Ammon's horn (tissue), 1 donor: ENCODE results near the gene VILL.
"Not testable (repeated sequence)": the region's sequence is repeated elsewhere in the genome, so short reads cannot be mapped to it uniquely, and the experiment has no call there.

Experiments
- DNase-seq: peaks from one replicate; pipeline ENCODE4 v3.0.0-alpha.2; 2016; ENCODE audit warnings: low spot score

Gene VILL

DNA sequence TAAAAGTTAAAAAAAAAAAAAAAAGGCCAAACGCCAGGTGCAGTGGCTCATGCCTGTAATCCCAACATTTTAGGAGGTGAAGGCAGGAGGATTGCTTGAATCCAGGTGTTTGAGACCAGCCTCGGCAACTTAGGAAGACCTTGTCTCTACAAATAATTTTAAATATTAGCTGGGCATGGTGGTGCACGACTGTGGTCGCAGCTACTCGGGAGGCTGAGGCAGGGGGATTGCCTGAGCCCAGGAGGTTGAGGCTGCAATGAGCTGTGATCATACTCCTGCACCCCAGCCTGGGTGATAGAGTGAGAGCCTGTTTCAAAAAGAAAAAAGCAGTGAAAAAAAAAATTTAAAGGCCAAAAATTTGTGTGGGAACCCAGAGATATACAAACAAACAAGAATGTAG, 45.7 kb downstream of the VILL start:
- DNase-seq, result no peak

DNA sequence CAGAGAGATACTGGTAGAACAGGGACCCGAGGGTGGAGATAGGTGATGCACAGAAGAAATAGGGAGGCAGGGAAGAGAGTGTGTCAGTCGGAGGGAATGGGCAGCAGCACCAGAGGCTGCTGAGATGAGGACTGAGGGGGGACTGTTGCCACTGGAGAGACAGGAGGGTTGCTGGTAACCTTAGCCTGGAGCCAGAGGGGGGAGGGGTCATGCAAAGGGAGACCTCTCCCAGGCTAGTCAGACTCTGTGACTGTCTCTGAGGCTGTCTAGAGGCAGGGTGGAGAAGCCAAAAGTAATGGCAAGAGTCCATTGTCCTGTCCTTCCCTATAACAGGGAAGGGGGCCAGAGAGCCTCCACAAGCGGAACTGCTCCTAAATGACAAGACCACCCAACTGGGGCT, 46.3 kb downstream of the VILL start:
- DNase-seq, result no peak

DNA sequence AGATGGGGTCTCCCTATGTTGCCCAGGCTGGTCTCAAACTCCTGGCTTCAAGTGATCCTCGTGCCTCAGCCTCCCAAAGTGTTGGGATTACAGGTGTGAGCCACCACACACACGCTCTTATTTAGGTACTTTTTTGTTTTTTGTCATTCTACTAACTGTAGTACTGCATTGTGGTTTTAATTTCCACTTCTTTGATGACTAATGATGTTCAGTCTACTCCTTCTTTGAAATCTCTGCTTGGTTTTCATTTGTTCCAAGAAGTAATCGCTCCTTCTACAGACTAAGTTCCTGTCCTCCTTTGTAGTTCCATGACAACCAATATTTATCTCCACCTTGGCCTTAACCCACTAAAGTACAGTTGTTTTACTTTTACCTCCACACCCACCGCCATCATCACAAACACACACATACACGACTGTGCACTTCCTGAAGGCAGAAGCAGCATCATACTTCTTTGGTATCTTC, 47.9 kb downstream of the VILL start:
- DNase-seq, result no peak

DNA sequence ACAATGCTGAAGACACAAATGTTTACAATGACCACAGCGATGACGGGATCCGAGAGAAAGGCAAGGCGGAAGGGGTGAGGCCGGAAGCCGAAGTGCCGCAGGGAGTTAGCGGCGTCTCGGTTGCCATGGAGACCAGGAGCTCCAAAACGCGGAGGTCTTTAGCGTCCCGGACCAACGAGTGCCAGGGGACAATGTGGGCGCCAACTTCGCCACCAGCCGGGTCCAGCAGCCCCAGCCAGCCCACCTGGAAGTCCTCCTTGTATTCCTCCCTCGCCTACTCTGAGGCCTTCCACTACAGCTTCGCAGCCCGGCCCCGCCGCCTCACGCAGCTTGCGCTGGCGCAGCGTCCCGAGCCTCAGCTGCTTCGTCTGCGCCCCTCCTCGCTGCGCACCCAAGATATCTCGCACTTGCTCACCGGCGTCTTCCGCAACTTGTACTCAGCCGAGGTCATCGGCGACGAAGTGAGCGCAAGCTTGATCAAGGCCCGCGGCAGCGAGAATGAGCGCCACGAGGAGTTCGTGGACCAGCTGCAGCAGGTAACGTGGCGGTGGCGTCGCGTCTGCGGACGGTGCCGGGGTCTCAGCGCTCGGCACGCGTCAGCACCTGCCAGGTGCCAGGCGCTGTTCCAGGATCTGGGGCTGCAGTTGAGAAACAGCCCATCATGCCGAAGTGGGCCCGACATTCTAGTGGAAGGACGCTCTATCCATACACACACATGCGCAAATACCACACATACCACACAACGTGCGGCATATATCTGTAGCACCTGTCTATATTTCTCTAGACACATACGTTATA, 48.7 kb downstream of the VILL start, which contains the start of gene DLEC1:
TSS of gene DLEC1 (plus strand) at position 108 of the 798 bp plus-strand sequence. CDS start at position 126, 18 bp downstream.
- peak; percentile 61 for DNase-seq

DNA sequence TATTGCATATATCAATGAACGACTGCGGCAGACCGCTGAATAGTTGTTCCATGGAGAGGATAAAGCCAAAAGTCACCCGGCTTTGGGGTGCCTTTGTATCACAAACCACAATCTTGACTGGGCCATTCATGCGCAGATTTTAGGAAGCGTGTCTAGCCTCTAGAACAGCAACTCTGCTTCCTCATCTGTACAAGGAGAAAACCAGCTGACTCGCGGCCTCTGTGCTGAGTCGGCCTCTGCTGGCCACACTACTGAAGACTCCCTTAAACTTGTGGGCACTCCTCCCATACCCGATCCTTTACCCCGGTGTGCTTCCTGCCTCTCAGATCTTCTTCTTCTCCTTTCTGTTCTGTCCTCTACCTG, 49.3 kb downstream of the VILL start:
- peak; percentile 83 for DNase-seq

DNA sequence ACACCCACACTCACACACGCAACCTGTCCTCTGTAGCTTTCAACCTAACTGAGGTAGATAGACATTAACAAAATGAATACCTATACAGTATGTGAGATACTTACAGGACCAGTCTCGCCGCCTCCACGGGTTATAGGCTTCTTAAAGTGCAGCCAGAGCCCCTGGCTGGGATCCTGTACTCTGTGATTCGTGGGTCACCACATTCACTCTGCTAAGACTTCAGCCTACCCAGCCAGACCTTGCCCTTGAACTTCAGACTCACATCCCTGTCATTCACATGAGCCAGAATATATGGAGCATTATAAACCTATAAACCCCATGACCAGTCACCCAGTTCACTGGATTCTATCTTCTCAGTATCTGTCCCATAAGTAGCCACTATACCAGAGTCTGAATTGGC, 49.8 kb downstream of the VILL start:
- DNase-seq, result no peak

DNA sequence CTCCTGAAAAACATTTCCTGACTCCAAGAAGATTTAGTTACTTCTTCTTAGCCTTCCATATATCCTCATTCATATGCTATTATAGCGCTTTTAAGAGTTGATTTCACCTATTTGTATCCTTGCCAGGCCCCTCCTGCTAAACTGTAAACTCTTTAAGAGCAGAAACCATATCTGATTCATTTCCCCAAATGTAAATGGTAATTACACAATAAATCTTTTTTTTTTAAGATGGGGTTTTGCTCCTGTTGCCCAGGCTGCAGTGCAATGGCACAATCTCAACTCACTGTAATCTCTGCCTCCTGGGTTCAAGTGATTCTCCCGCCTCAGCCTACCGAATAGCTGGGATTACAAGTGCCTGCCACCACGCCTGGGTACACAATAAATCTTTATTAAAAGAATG, 52.9 kb downstream of the VILL start:
- no peak for DNase-seq

DNA sequence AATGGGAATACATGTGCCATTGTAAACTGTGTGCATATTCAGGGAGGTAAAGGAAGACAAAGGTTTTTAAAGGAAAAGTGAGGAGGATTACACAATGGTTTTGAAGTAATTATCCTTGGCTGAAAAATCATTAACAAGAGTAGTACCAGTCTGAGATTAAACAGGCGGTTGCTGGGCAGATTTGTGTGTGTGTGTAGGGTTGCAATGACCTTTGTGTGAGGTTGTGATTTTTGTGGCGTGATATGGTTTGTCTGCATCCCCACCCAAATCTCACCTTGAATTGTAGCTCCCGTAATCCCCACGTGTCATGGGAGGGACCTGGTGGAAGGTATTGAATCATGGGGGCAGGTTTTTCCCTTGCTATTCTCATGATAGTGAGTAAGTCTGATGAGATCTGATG, 55.4 kb downstream of the VILL start:
- DNase-seq, result no peak

DNA sequence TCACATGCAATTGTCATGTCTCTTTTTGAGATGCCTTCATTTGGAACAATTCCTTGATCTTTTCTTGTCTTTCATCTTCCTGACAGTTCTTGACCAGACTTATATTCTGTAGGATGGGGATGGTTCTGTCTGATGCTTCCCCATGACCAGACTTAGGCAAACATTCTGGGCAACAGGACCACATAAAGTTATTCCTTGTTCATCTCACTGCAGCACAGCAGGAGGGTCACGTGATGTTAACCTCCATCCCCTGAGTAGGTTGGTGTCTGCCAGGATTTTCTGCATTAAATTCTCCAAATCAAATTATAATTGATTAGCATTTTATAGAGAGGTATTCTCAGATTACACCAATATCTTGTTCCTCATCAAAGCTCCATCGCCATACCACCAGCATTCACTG, 56.2 kb downstream of the VILL start:
- no peak for DNase-seq

DNA sequence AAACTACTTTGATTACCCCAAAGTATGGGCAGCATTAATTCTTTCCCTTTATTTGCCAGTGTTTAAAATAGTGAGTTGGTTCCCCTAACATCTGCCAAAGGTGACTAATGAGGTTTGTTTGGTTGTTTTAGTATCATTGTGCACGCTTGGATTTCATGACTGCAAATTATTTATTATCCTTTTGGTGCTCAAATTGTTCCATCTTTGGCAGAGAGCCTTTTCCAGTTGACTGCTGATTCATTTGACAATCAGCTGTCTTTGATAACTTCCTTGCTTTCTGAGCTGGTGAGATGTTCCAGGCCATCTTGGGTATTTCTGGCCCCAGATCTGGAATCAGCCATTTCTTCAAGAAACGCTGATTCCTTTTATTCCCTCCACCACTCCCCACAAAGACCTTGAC, 57.3 kb downstream of the VILL start:
- no peak for DNase-seq

DNA sequence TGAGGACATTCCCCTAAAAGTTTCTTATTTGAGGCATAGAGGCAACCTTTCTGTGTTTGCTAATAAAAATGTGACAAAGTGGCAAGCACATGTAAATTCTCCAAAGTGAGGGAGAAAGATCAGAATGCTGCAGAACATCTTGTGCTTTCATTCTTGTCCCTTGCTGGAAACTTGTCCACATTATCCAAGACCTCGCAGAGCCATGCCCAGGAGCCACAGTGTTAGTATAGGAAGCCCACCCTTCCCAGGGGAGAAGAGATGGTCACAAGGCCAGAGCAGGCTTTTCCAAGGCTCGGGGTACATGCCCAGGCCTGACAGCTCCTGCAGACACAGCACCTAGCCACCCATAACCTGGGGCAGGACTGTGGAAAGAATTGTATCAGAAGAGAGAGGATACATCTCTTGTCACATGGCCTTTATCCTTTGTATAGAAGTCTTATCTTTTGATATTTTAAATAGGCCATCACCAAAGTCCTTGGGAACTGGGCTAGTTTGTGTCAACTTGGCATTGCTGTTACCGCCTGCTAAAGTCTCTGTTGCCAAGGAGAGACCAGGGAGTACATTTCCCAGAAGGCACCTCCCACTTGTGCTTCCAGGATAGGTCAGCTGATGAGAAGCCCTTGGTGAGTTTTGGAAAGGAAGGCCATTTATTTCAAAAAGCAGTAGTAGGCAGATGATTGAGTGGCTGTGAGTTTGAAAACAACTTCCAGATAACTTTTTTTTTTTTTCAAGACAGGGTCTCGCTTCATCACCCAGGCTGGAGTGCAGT, 59.0 kb downstream of the VILL start:
- DNase-seq, result no peak

DNA sequence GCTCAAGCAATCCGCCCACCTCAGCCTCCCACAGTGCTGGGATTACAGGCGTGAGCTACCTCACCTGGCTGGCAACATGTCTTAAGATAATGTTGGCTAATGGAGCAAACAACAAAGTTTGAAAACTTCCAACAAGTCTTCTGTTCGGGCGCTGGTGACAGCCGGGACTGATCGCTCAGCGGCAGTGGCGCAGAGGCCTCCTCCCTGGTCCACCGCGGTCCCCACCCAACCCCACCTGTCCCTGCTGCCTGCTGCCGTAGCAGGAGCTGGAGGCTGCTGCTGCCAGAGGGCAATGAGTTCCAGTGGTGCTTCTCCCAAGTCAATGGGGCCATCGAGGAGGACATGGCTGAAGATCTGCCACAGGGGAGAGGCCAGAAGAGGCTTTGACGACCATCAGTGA, 60.5 kb downstream of the VILL start:
- DNase-seq, result no peak

DNA sequence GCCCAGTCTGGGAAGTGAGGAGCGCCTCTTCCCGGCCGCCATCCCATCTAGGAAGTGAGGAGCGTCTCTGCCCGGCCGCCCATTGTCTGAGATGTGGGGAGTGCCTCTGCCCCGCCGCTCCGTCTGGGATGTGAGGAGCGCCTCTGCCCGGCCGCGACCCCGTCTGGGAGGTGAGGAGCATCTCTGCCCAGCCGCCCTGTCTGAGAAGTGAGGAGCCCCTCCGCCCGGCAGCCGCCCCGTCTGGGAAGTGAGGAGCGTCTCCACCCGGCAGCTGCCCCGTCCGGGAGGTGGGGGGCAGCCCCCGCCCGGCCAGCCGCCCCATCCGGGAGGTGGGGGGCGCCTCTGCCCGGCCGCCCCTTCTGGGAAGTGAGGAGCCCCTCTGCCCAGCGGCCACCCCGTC, 62.7 kb downstream of the VILL start:
- DNase-seq, result not testable (repeated sequence)

DNA sequence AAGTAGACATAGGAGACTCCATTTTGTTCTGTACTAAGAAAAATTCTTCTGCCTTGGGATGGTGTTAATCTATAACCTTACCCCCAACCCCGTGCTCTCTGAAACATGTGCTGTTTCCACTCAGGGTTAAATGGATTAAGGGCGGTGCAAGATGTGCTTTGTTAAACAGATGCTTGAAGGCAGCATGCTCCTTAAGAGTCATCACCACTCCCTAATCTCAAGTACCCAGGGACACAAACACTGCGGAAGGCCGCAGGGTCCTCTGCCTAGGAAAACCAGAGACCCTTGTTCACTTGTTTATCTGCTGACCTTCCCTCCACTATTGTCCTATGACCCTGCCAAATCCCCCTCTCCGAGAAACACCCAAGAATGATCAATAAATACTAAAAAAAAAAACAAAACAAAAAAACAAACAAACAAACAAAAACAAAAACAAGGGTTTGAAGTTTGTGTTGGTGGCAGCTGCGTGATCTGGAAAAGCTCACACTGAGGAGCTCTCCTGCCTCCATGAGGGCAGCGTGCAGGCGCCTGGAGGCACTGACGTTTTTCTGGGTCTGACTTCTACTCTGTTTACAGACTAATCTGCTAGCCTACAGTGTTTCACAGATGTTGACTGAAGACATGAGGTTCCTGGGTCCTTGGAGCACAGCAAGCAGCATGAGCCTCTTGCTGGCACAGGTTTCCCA, 63.4 kb downstream of the VILL start:
- DNase-seq, result not testable (repeated sequence)

DNA sequence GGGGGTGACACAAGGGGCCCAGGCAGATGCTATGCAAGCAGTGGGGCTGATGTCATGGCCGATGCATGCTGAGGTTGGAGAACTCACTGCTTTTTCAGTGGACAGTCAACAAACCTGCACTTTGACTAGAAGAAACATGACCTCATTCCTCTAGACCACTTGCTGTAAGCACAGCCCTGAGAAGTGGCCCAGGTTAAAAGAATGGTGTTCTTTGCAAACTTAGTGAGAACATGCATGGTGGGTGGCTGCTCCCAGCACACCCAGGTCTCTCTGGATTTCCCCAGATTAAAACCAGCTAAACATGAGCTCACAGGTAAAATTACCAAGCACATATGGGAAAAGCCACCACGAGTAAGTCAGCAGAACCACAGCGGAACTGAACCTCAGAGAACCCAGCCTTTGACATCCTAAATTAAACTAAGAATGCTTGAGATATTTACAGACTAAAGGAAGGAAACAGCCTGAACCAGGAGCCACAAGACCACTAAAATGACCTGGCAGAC, 64.0 kb downstream of the VILL start:
- no peak for DNase-seq
